ENCODE results near the gene PCNT.

PCNT gene

DNA sequence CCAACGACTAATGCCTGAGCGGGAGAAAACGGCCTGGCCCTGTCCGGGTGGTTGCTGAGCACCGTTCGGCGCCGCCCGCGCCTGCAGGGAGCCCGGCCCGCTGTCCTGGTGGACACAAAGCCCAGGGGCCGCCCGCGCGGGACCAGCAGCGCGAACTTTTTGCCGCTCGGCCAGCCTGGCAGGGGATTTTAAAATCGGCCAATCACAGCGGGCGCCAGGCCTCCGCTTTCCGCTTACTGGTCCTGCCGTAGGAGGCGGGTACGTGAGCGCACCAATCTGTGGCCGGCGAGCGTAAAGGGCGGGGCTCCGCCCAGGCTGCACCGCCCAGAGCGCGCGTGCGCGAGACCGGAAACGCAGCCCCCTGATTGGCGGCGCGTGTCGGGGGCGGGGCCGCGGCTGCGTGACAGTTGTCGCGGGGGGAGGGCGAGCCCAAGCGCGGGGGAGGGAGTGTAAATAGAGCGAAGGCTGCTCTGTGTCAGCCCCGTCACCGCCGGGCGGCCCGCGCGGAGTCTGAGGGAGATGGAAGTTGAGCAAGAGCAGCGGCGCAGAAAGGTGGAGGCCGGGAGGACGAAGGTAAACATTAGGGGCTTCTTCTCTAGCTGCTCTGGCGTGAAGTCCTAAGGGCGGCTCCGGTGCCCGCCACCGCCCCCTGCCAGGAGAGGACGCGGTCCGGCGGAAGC, at the start of gene PCNT, which contains the start of gene C21orf58:
Gene PCNT (plus strand): TSS at position 447 of the 680 bp plus-strand sequence. CDS start 73 bp downstream, at position 520.
Gene C21orf58 (minus strand): TSS at position 161 of the 680 bp plus-strand sequence. CDS start 1,132 bp downstream, outside the sequence.
- DNase-seq (ENCODE audit: low spot score): peak; percentile 99

GRCh38 chr21:46274797-46275390, 49.1 kb upstream of the PCNT start:
- DNase-seq (ENCODE audit: low spot score): no peak

- DNase-seq (ENCODE audit: low spot score): no peak
These were observed 39.8 kb upstream of the PCNT start for GRCh38 chr21:46284077-46284644.

DNA sequence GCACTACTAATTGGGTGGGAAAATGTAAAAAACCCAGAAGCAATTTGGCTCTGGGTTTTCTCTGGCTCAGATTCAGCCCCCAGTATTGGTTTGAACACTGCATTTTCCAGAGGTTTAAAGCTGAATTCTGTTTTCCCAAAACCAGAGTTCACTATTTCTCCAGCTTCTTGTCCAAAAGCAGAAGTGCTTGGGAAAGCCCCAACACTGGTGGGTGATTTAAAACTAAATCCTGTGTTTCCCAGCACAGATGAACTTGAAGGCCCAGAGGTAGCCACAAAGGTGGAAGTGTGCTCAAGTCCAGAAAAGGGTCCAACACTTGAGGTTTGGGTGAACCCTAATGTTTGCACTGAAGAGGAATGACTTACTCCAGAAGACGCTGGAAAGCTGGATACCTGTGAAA, 39.2 kb upstream of the PCNT start:
- no peak for DNase-seq (ENCODE audit: low spot score)

GRCh38 chr21:46285206-46285661, 38.7 kb upstream of the PCNT start, which contains the start of gene MCM3AP:
TSS of gene MCM3AP (minus strand) at chr21:46285611. CDS start at chr21:46285286, 325 bp downstream.
- no peak for DNase-seq (ENCODE audit: low spot score)

- DNase-seq (ENCODE audit: low spot score): peak; percentile 94
These were observed 38.0 kb upstream of the PCNT start, which contains the start of gene YBEY for GRCh38 chr21:46285761-46286647. TSS of gene YBEY (plus strand) at chr21:46286342. CDS start at chr21:46286914, 572 bp downstream.

- no peak for DNase-seq (ENCODE audit: low spot score)
These were observed 37.3 kb upstream of the PCNT start for GRCh38 chr21:46286648-46287002.

- DNase-seq (ENCODE audit: low spot score): no peak
These were observed 36.4 kb upstream of the PCNT start for GRCh38 chr21:46287541-46287940.

- no peak for DNase-seq (ENCODE audit: low spot score)
These were observed 34.2 kb upstream of the PCNT start for GRCh38 chr21:46289655-46290179.

DNA sequence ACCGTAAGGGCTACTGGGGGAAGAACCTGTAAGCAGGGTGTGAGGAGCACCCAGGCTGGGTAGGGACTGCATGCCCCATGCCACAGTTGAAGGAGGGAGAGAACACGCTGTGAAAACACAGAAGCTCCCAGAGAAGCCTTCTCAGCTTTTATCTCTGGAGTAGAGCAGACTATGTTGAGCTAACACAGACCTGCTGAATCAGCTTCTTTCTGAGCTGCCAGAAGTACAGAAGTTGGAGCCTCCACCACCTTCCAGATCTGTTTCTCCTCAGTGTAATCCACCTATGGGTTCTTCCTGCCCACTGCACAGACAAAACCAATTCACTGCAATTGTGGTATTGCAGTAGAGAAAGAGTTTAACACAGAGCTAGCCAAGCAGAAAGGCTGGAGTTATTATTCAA, 32.4 kb upstream of the PCNT start:
- no peak for DNase-seq (ENCODE audit: low spot score)

DNA sequence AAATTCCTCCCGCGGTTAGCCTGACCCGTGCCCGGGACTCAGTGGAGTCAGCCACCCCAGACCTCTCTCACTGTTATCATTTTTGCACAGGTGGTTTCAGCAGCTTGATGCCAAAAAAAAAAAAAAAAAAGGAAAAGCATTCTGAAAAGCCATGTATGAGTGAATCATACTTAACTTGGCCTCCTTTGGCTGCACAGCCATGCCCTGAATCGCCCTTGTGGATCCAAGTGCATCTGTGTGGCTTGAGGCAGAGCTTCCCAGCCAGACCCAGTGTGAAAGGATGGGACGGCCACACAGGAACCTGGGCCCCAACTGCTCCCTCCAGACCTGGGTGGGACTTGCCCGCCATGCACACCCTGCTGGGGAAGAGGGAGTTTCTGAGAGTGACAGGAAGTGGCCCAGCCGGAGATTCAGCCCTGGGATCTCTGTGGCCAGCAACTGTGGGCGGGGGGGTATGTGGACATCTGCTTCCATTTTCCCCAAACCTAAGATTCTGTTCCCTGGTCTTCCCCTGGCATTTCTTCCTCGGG, 29.2 kb upstream of the PCNT start:
- DNase-seq (ENCODE audit: low spot score): no peak

DNA sequence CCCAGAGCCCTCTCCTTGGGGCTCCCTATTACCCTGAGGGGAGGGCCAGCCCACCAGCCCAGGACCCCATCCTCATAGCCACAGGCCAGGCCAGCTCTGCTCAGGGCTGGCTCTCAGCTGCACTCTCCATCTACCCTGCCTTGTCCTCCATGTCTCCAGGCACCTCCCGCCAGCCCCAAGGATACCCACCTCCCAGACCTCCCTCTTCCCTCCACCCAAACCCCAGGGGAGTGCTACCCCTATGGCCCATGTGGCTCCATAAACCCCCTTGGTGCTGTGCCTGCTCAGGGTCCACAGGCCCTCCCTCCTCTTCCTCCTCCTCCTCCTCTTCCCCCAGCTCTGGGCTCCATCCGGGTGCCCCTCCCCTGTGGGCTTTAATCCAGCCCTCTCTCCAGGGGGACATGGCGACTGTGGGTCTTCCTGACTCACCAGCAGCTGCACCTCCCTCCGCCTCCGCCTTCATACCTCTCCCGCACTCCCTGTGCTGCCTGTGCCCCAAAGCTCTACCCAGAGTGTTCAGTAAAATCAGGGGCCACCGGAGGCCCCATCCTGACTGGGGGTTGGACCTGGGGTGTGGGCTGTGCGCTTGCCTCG, 28.7 kb upstream of the PCNT start:
- no peak for DNase-seq (ENCODE audit: low spot score)

DNA sequence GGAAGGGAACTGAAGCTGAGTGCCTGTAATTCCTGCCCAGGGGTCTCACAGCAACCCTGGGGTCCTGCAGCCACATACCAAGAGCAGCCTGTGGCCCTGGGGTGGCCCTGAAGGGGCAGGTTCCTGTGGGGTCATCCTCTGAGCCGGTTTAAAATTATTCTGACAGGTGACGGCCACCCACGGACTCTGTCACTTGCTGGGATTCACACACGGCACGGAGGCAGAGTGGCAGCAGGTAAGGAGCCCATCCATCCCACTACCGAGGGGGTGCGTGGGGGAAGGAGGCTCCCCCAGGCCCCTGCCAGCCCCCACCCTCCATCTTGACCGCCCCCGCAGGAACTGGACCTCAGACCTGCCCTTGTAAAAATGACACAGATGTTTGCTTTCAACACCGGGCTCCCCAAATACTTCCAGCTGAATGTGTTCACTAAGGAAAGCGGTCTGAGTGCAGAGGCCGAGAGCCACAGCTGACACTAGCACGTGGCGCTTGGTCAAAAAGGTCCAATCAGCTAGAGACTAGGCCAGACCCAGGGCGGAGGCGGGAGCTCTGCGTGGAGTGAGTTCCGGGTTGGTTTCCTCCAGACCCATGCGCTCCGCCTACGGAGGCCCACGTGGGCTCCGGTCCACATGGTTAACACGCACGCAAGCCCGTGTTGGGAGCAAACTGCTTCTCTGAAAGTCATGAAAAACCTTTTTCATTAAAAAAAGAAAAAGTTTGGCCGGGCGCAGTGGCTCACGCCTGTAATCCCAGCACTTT, 27.8 kb upstream of the PCNT start:
- DNase-seq (ENCODE audit: low spot score): no peak

GRCh38 chr21:46297338-46298271, 26.4 kb upstream of the PCNT start:
- no peak for DNase-seq (ENCODE audit: low spot score)

DNA sequence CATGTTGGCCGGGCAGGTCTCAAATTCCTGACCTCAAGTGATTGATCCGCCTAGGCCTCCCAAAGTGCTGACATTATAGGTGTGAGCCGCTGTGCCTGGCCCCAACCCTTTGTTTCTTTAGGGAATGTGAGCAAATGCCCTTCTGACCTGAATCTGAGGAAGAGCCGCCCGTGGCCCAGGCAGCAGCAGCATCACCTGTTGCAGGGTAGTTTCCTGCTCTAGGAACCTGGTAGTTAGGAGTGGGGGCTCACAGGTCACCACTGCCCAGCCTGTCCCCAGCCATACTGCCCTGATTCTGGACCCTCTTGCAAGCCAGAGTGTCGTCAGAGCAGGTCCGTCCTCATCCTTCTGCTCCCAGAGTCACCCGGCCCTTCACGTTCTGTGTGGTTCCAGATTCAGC, 24.8 kb upstream of the PCNT start:
- no peak for DNase-seq (ENCODE audit: low spot score)

DNA sequence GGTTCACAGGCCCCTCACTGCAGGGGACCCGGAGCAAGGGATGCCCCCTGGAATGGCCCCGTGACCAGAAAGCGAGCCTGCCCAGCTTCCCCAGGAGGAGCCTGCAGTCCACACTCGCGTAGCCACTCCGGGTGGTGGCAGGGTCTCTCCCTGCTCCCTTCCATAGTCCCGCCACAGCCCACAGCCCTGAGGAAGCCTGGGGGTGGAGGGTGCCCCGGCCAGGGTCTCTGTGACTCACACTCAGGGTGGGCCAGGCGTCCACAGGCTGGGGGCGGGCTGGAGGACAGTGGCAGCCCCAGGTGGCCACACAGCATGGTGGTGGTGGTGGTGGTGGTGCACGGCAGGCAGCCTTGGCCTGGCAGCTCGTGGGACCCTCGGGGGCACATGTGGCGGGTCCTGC, 22.2 kb upstream of the PCNT start:
- DNase-seq (ENCODE audit: low spot score): no peak

- DNase-seq (ENCODE audit: low spot score): no peak
These were observed 19.5 kb upstream of the PCNT start for GRCh38 chr21:46304437-46304836.

- DNase-seq (ENCODE audit: low spot score): no peak
These were observed 19.0 kb upstream of the PCNT start for GRCh38 chr21:46304955-46305354.

DNA sequence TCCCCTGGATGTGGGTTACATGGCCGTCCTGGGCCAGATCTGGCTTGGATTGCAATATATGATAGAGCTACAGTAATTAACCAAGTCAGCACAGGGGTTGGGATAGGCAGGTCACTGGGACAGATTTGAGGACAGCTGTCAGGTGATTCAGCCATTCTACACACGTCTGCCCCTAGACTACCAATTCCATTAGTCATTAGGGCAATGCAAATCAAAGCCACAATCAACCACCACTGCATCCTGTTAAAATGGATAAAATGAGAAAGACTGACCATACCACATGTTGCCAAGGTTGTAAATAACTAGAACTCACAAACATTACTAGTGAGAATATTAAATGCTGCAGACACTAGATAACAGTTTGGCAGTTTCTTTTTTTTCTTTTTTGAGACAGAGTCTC, 16.3 kb upstream of the PCNT start:
- DNase-seq (ENCODE audit: low spot score): no peak
